Testis (tissue), 5 donors: ENCODE measurements around the gene JPT1. TPM values are rescaled to one million over a fixed set of nuclear protein-coding genes. Genes with fewer than 3 reads are reported as not detected.

Experiments used
- DNase-seq: peaks from one replicate; pipeline ENCODE4 v3.0.0-alpha.2; 2019
- H3K27ac ChIP-seq, 2 donors: fragments of 200-600 bp; sonication (generic); one replicate each; pipeline ENCODE4 v1.5.1; 2019
- H3K27me3 ChIP-seq: fragments of 200-600 bp; sonication (generic); one replicate; pipeline ENCODE4 v1.5.1; 2019
- H3K36me3 ChIP-seq: fragments of 200-600 bp; sonication (generic); one replicate; pipeline ENCODE4 v1.5.1; 2017; ENCODE audit warnings: low read depth; ENCODE audit errors: missing control alignments
- H3K4me1 ChIP-seq: fragments of 200-600 bp; sonication (generic); one replicate; pipeline ENCODE4 v1.5.1; 2019
- H3K4me3 ChIP-seq, 2 donors: fragments of 200-600 bp; sonication (generic); one replicate each; pipeline ENCODE4 v1.5.1; 2017 to 2019
- H3K9me3 ChIP-seq: fragments of 200-600 bp; sonication (generic); one replicate; pipeline ENCODE4 v1.5.1; 2017
- CTCF ChIP-seq, 3 experiments: fragments of 450-650 bp in 2 of 3; fragments of 200-600 bp in 1 of 3; sonication (generic) in 1 of 3; IDR thresholded peaks; one replicate each; pipeline ENCODE4 v1.5.1; 2016 to 2019; ENCODE audit warnings: antibody characterized with exemption in 3 of 3, mild to moderate bottlenecking in 2 of 3, moderate library complexity in 1 of 3
- POLR2A ChIP-seq: fragments of 450-650 bp; IDR thresholded peaks from one replicate; pipeline ENCODE4 v1.6.1; 2017; ENCODE audit warnings: antibody characterized with exemption, mild to moderate bottlenecking, moderate library complexity
- WGBS, 2 donors: methylation state at CpG; one replicate each; pipeline ENCODE4 v1.1.5; 2018; 5-methylcytosine and 5-hydroxymethylcytosine counted together
- intact Hi-C: fragments of 100-400 bp; cut with DNase I; formaldehyde crosslinking; loops from one replicate; pipeline ENCODE4 v1.15.1; 2023; ENCODE audit warnings: low total_unique reads
- long read RNA-seq, 2 donors: transcript quantifications; one replicate each; lab custom pipeline, GENCODE V29; 2026
- polyA plus RNA-seq: library from polyadenylated mRNA; stranded (reverse); fragments of 350-450 nt; fragmentation: Illumina TruSeq; extraction: RNeasy Lipid Tissue Mini Kit (QIAGEN cat#74804); gene quantifications from one replicate; pipeline ENCODE4 v1.2.3, GENCODE V29; 2014; ENCODE audit warnings: low read depth, low replicate concordance; ENCODE audit not compliant: insufficient read depth
- total RNA-seq, 2 donors: library from RNA; depleted of rRNA; stranded (reverse); fragments of >200 nt; gene quantifications; one replicate each; pipeline ENCODE4 v1.2.3, GENCODE V29; 2016

Gene JPT1
- total RNA-seq: 100 to 1,000 TPM; 234 to 371 TPM
- polyA plus RNA-seq: 758 TPM
- long read RNA-seq, donor 1, partial matches to known transcripts: 77 of 97 reads
- long read RNA-seq, donor 1, other reads (novel, unspliced or antisense): 20 of 97 reads
- long read RNA-seq, donor 2, partial matches to known transcripts: 0 of 15 reads
- long read RNA-seq, donor 2, other reads (novel, unspliced or antisense): 14 of 15 reads

- 2 to 4% methylated on average over 17 to 58 of the region's 67 CpGs for WGBS, 2 donors
- H3K9me3 ChIP-seq: no peaks in the 10 kb centered on the region
- intact Hi-C loops: no loop called here
Measured at GRCh38 chr17:75154195-75155106, at the start of gene JPT1. Gene JPT1 (minus strand): TSS chr17:75154512. CDS start chr17:75154397, 115 bp downstream.

GRCh38 chr17:75199886-75200618 lies 45.7 kb upstream of the JPT1 start:
- no peak for TF ChIP-seq CTCF (IDR thresholded peaks at IDR 0.05)
- TF ChIP-seq POLR2A: no peak
- intact Hi-C loops: loop anchor here (10.0 kb wide), 1 partner anchor 85 kb away; no protein-coding TSS in a partner anchor
- Histone ChIP-seq H3K4me3 (no peak overlapping the region), H3K4me1 (peaks cover 4% of the 10 kb centered on the region), H3K27me3 (no peaks in the 10 kb centered on the region), H3K9me3 (no peaks in the 10 kb centered on the region), H3K36me3 (no peaks in the 10 kb centered on the region), H3K27ac (no peak overlapping the region)
- no peak for DNase-seq
- whole genome bisulfite sequencing, 2 donors: 85 to 92% methylated on average over 6 of the region's 6 CpGs

More at GRCh38 chr17:75154195-75155106, at the start of gene JPT1:
- Histone ChIP-seq H3K4me1 (no peaks in the 10 kb centered on the region), H3K36me3 (no peaks in the 10 kb centered on the region), H3K27ac (peak within 1 kb of the TSS in 1 of 2 donors; percentile 69), H3K27me3 (no peaks in the 10 kb centered on the region), H3K4me3 (peak within 1 kb of the TSS; percentile 68 to 90)
- peak in 1 of 3 experiments; percentile 11 for TF ChIP-seq CTCF (IDR thresholded peaks at IDR 0.05)
- TF ChIP-seq POLR2A: peak; percentile 95
- DNase-seq: peak; percentile 98

GRCh38 chr17:75194879-75195278 lies 40.6 kb upstream of the JPT1 start:
- no peaks in the 10 kb centered on the region for H3K9me3 ChIP-seq
- H3K27me3 ChIP-seq: no peaks in the 10 kb centered on the region
- no peak for DNase-seq
- H3K36me3 ChIP-seq: no peaks in the 10 kb centered on the region
- intact Hi-C loops: no loop called here
- H3K4me1 ChIP-seq: no peaks in the 10 kb centered on the region
- 47 to 62% methylated on average over 4 of the region's 5 CpGs for WGBS, 2 donors
- no peak overlapping the region for H3K4me3 ChIP-seq
- H3K27ac ChIP-seq: no peak overlapping the region
- TF ChIP-seq POLR2A (no peak), CTCF (IDR thresholded peaks at IDR 0.05) (no peak)

- DNase-seq: no peak
- Histone ChIP-seq H3K27ac (no peak overlapping the region), H3K4me1 (no peaks in the 10 kb centered on the region), H3K4me3 (no peak overlapping the region), H3K9me3 (no peaks in the 10 kb centered on the region), H3K36me3 (no peaks in the 10 kb centered on the region), H3K27me3 (no peaks in the 10 kb centered on the region)
- intact Hi-C loops: no loop called here
- 70 to 76% methylated on average over 4 of the region's 4 CpGs for WGBS, 2 donors
- no peak for TF ChIP-seq CTCF (IDR thresholded peaks at IDR 0.05)
- TF ChIP-seq POLR2A: no peak
Measured at GRCh38 chr17:75191584-75191983, 37.3 kb upstream of the JPT1 start.
